GM21381 (cell line): ENCODE results near the gene CTAGE15.
"Not testable (repeated sequence)": the region's sequence is repeated elsewhere in the genome, so short reads cannot be mapped to it uniquely, and the experiment has no call there.

Experiments
- ATAC-seq: cut with Tn5 transposase; IDR thresholded peaks from one replicate; pipeline ENCODE4 v1.9.1; 2021; ENCODE audit warnings: mild to moderate bottlenecking, moderate library complexity; ENCODE audit not compliant: unreplicated experiment

Gene CTAGE15

GRCh38 chr7:143571501-143571900 is at the start of gene CTAGE15:
TSS of gene CTAGE15 (plus strand) at chr7:143571801. CDS start at chr7:143571818, 17 bp downstream.
- not testable (repeated sequence) for ATAC-seq

DNA sequence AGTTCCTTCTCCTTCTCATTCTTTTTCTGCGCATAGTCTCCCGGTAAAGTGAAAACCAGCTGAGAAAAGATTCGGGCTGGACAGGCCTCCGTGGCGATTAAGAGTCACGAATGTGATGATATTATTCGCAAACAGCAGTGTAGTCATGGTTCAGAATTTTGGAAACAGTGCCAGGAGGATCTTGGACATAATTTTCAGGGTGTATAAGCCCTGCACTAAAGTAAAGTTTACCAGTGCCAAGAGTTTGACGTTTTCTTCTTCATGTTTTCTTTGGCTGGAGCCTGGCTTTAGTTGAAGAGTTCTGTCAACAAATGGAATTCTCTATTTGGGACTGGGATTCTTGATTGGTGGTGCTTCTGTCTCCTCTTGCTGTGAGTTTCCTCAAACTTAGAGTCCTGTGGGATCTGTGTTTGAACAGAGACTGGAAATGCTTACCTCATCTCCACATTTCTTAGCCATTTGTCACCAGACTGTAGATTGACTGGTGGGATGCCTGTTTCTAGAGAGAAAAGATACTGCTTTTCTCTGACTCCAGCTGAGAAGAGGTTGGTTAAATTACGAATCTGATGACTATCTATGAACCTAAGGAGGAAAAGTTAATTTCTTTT is 49.2 kb upstream of the CTAGE15 start:
- not testable (repeated sequence) for ATAC-seq

GRCh38 chr7:143531169-143531926 is 40.3 kb upstream of the CTAGE15 start:
- not testable (repeated sequence) for ATAC-seq

DNA sequence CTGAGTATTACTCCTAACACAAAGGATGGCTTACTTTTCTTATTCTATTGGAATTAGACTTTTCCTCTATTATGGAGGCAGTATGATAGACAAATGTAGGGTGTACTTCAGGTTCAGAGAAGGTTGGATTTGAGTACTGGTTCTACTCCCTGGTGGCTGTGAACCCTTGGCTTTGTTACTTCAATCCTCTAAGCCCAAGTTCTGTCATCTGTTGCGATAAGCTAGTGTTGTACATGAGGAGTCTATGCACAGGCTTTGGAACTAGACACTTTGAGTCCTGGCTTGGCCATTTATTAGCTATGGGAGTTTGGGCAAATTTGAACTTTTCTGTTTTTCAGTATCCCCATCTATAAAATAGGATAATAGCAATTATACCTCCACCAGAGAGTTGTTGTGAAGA is 39.7 kb upstream of the CTAGE15 start:
- not testable (repeated sequence) for ATAC-seq

- ATAC-seq: not testable (repeated sequence)
Observed at GRCh38 chr7:143533213-143533839, 38.3 kb upstream of the CTAGE15 start.

DNA sequence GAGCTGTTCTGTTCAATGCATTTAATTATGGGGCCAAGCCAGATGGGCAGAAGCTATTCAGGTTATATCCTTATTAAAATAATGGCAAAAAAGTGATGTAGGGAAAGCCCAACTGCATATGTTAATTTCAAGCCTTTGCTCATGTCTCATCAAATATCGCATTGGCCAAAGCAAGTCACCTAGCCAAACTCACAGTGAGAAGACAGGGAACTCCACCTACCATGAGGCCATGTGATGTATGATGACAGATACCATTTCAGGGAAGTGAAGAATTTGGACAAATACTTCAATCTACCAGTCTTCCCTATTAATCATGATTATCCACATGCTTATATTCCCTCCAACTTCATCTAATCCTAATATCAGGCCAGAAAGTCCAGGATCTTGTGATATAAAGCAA is 35.2 kb upstream of the CTAGE15 start:
- ATAC-seq: not testable (repeated sequence)

DNA sequence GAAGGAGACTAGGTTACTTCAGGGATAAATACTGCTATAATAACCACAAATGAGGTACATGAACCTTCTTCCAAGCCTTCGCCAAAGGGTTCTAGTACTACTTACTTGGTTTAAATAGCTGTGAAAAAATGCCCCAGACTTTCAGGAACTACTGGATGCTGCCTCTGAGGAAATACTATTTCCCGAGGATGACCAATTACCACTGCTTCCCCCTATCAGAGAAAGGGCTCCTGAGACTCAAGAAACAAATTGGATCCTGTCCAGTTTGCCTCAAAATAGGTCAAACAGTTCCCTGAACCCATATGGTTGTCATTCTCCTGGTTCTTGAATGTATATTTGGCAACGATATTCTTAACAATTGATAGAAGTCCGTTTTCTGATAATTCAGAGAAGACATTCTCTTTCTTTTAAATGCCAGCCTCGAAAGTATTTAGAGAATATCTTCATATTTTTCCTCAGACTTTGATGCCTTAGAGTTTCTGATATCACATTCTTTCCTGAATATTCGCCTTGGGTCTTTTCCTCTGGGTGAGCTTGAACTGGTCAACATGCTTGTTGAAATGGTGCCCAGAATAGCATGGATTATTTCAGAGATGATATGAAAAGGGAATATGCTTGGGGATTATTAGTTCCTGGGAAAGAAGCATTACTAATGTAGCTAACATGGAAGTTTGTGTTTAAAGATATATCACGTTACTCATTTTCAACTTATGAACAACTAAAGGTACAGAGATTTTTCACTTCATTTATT is 28.1 kb upstream of the CTAGE15 start:
- ATAC-seq: not testable (repeated sequence)

DNA sequence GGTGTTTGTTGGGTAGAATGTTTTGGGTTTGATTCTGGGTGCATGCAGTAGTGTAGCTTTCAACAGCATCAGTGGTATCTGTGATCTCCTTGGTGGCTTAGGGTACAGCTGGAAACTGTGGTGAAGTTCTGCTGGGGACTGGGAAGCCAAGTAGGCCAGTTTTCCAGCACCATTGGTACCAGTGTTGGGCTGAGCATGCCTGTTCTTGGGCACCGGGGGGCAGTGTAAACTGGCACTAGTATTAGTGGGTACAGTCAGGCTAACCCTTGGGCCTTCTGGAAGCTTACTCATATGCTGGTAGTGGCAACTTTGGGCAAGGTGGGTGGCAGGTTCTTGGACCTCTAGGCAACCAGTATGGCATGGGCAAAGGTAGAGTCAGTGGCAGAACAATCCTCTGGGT is 15.6 kb upstream of the CTAGE15 start:
- ATAC-seq: not testable (repeated sequence)

DNA sequence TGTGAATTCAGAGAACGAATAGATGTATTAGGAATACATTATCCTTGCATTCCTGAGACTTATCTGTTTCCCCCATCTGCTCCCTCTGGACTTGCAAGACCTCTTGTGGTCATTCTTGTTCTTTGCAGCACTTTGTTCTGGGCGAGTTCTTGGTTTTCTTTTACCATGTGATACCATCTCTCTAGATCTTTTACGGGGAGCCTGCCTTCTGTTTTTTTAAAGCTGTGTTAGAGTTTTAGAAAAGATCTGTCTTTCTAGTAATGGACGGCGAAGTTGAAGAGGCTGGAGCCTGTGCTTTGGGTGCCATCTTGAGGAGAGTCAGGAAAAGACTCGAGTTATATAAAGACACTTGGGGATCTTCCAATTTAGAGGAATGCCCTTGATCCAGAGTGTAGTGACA is 8.3 kb upstream of the CTAGE15 start:
- not testable (repeated sequence) for ATAC-seq

- not testable (repeated sequence) for ATAC-seq
Observed at GRCh38 chr7:143566001-143566400, 5.6 kb upstream of the CTAGE15 start.

DNA sequence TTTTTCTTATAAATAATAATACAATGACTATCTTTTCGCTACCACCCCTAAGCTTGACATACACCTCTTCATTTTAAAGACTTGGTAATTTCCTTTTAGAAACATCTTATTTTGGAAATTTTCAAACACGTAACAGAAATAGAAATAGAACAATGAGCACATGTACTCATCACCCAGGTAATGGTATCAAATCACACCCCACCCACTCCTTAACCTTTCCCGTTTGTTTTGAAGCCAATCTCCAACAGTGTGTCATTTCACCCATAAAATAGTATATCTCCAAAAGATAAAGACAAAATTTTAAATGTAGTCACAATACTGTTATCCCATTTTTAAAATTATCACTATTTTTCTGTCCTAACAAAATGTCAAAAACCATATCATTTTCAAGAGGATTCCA is 16.6 kb downstream of the CTAGE15 start:
- not testable (repeated sequence) for ATAC-seq

- not testable (repeated sequence) for ATAC-seq
Observed at GRCh38 chr7:143589897-143590296, 18.3 kb downstream of the CTAGE15 start.

DNA sequence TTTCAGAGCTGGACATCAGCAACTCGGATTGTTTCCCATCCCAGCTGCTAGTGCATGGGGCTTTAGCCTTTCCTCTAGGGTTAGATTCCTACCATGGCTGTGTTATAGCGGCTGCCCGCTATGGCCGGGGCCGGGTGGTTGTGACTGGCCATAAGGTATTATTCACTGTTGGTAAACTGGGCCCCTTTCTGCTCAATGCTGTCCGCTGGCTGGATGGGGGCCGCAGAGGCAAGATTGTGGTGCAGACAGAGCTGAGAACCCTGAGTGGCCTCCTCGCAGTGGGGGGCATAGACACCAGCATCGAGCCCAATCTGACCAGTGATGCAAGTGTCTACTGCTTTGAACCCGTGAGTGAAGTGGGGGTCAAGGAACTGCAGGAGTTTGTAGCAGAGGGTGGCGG is 26.5 kb downstream of the CTAGE15 start:
- not testable (repeated sequence) for ATAC-seq

- ATAC-seq: not testable (repeated sequence)
Observed at GRCh38 chr7:143603549-143603948, 31.9 kb downstream of the CTAGE15 start.

GRCh38 chr7:143606088-143606487 is 34.5 kb downstream of the CTAGE15 start:
- not testable (repeated sequence) for ATAC-seq

GRCh38 chr7:143615545-143615944 is 43.9 kb downstream of the CTAGE15 start:
- ATAC-seq: not testable (repeated sequence)

DNA sequence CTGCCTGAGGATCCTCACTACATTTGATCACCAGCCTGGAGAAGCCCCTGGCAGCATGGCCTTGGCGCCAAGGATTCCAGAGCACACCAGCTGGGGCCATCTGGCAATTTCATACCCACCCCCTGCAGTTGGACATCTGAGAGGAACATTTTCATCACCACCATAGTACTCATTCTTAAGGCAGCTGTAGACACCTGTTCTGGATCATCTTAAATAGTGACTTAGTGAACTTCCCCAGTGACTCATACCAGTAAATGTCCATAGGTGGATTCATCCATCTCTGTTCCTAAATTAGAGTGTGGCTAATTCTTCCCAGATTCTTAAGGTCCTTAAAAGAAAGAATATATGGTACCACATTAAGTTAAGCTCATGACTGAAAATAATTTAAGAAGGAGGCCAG is 45.6 kb downstream of the CTAGE15 start:
- ATAC-seq: not testable (repeated sequence)

DNA sequence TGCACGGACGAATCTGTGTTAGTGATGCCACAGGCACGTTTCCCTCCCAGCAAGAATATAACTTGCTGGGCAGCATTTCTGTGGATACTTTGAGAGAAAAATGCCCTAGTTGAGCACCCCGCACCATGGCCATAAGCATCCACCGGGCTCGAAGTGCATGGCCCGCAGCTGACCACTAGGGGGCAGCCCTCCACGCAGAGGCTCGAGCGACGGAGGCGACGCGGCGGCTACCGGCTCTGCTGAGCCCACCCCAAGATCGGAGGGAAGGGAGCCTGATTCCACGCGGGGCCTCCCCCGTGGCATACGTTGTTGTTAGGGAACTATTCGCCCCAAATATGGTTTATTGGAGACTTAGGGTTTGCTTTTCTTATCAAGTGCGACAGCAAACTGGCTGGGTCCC is 48.5 kb downstream of the CTAGE15 start:
- ATAC-seq: peak; percentile 18

- ATAC-seq: peak; percentile 87
Observed at GRCh38 chr7:143620646-143621045, 49.0 kb downstream of the CTAGE15 start, which contains the start of gene TCAF2. TSS of gene TCAF2 (plus strand) at chr7:143620974.

DNA sequence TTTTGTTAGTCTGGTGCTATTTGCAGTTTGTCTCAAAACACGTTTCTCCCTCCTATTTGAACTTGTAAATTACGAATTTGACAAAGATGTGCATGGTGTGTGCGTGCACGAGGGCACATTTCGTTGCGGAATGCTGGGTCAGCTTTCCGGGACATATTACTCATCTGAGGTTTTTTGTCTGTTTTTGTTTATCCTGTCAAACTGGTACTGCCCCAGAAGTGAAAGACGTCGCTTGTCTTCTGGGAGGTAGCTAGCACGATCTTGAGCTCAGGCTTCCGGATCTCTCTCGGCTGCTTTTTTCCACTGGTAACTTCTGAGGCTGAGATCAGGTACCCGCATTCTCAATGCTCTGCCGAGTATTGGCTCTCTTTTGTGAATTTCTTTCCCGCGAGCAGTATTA is 49.6 kb downstream of the CTAGE15 start:
- ATAC-seq: peak; percentile 34

DNA sequence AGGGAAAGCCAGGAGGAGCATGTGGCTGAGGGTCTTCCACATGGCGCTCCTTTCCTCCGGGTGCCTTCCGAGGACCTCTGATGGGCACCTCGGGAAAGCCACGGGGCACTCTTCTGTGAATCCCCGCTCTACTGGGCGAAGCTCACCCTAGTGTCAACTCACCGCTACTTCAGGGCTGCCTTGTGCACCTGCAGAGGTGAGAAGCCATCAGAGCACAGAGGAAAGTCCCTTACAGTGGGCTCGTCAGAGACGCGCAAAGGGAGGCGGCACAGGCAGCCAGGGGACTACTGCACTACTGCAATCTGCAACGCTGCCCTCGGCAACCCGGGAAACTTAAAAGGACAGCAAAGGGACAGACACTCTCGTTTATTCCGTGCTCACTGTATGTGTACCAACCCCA is 50.5 kb downstream of the CTAGE15 start:
- peak; percentile 34 for ATAC-seq
